NCI-H510A treated with DMSO at 0.1 percent for 48 hours (cell line): Measurements from ENCODE around the gene KBTBD12.
"Not testable (repeated sequence)": the region's sequence is repeated elsewhere in the genome, so short reads cannot be mapped to it uniquely, and the experiment has no call there.

Experiments used
- DNase-seq: peaks from one replicate; lab custom pipeline; 2025; lab: John Stamatoyannopoulos, UW

KBTBD12 gene

GRCh38 chr3:127915115-127915936 lies at the start of gene KBTBD12:
KBTBD12 (plus strand) TSS chr3:127915232; CDS start chr3:127923062, 7,830 bp downstream.
- no peak for DNase-seq

- no peak for DNase-seq
Observed at GRCh38 chr3:127865941-127866340, 49.1 kb upstream of the KBTBD12 start.

- DNase-seq: no peak
Observed at GRCh38 chr3:127867412-127867811, 47.6 kb upstream of the KBTBD12 start.

GRCh38 chr3:127867986-127868385 lies 47.0 kb upstream of the KBTBD12 start:
- no peak for DNase-seq

GRCh38 chr3:127870156-127870555 lies 44.9 kb upstream of the KBTBD12 start:
- DNase-seq: no peak

GRCh38 chr3:127874097-127874496 lies 40.9 kb upstream of the KBTBD12 start:
- not testable (repeated sequence) for DNase-seq

- DNase-seq: no peak
Observed at GRCh38 chr3:127881586-127881985, 33.4 kb upstream of the KBTBD12 start.

- no peak for DNase-seq
Observed at GRCh38 chr3:127884041-127884440, 31.0 kb upstream of the KBTBD12 start.

GRCh38 chr3:127886231-127886955 lies 28.6 kb upstream of the KBTBD12 start:
- no peak for DNase-seq

- no peak for DNase-seq
Observed at GRCh38 chr3:127886956-127887231, 28.1 kb upstream of the KBTBD12 start.

GRCh38 chr3:127887321-127887720 lies 27.7 kb upstream of the KBTBD12 start:
- no peak for DNase-seq

GRCh38 chr3:127888156-127888555 lies 26.9 kb upstream of the KBTBD12 start:
- DNase-seq: no peak

GRCh38 chr3:127888564-127889107 lies 26.4 kb upstream of the KBTBD12 start:
- DNase-seq: no peak

GRCh38 chr3:127889461-127889863 lies 25.6 kb upstream of the KBTBD12 start:
- no peak for DNase-seq

GRCh38 chr3:127889976-127890650 lies 24.9 kb upstream of the KBTBD12 start:
- DNase-seq: no peak

GRCh38 chr3:127890651-127891290 lies 24.3 kb upstream of the KBTBD12 start:
- not testable (repeated sequence) for DNase-seq

GRCh38 chr3:127894481-127894880 lies 20.6 kb upstream of the KBTBD12 start:
- no peak for DNase-seq

GRCh38 chr3:127899200-127899599 lies 15.8 kb upstream of the KBTBD12 start:
- DNase-seq: no peak

GRCh38 chr3:127899766-127900165 lies 15.3 kb upstream of the KBTBD12 start:
- DNase-seq: no peak

- no peak for DNase-seq
Observed at GRCh38 chr3:127900536-127900935, 14.5 kb upstream of the KBTBD12 start.

GRCh38 chr3:127902486-127902885 lies 12.5 kb upstream of the KBTBD12 start:
- DNase-seq: no peak
